HepG2 (cell line): ENCODE results near the gene ARMC10. TPM values are rescaled to one million over a fixed set of nuclear protein-coding genes. Genes with fewer than 3 reads are reported as not detected.
A peak's percentile ranks its signal among the peaks of the same experiment; 100 is the strongest.

Experiments used
- FOXC1 ChIP-seq: sonication (generic); formaldehyde crosslinking; IDR thresholded peaks from 2 replicates; pipeline ENCODE4 v1.8.0; 2022; ENCODE audit warnings: mild to moderate bottlenecking, missing genetic modification reagents, borderline replicate concordance
- GMEB1 ChIP-seq: sonication (generic); formaldehyde crosslinking; IDR thresholded peaks from 2 replicates; pipeline ENCODE4 v1.5.1; 2020; ENCODE audit warnings: missing genetic modification reagents, mild to moderate bottlenecking, borderline replicate concordance
- HMGA1 ChIP-seq: sonication (generic); formaldehyde crosslinking; conservative IDR thresholded peaks from 2 replicates; pipeline ENCODE4 v1.4.0; 2020; ENCODE audit warnings: missing genetic modification reagents
- HNF1A ChIP-seq, 2 experiments: sonication (generic) in 1 of 2; formaldehyde crosslinking in 1 of 2; IDR thresholded peaks; 2 replicates each; pipeline versions ENCODE4 v1.4.0 to v1.6.1; 2016 to 2020; ENCODE audit warnings: borderline replicate concordance in 1 of 2, low read depth in 1 of 2, mild to moderate bottlenecking in 1 of 2, missing genetic modification reagents in 1 of 2
- HOXD1 ChIP-seq: sonication (generic); formaldehyde crosslinking; IDR thresholded peaks from 2 replicates; pipeline ENCODE4 v1.5.0; 2020; ENCODE audit warnings: missing genetic modification reagents
- ISX ChIP-seq: sonication (generic); formaldehyde crosslinking; conservative IDR thresholded peaks from 2 replicates; pipeline ENCODE4 v1.5.0; 2020; ENCODE audit warnings: missing genetic modification reagents
- KDM4B ChIP-seq: sonication (generic); formaldehyde crosslinking; IDR thresholded peaks from 2 replicates; pipeline ENCODE4 v1.4.0; 2020; ENCODE audit warnings: missing genetic modification reagents
- KLF12 ChIP-seq: sonication (generic); formaldehyde crosslinking; IDR thresholded peaks from 2 replicates; pipeline ENCODE4 v1.4.0; 2020; ENCODE audit warnings: missing genetic modification reagents, borderline replicate concordance
- NFE2L2 ChIP-seq: fragments of 150-350 bp; IDR thresholded peaks from 2 replicates; pipeline ENCODE4 v1.6.1; 2014; ENCODE audit warnings: low read length
- POLR2AphosphoS5 ChIP-seq: IDR thresholded peaks from 2 replicates; pipeline ENCODE4 v1.6.1; 2012; ENCODE audit warnings: low read depth, low read length
- RARA ChIP-seq: IDR thresholded peaks from 2 replicates; pipeline ENCODE4 v1.6.1; 2016; ENCODE audit warnings: missing genetic modification reagents, missing compliant biosample characterization
- REL ChIP-seq: sonication (generic); formaldehyde crosslinking; conservative IDR thresholded peaks from 2 replicates; pipeline ENCODE4 v1.8.0; 2022; ENCODE audit warnings: mild to moderate bottlenecking, missing genetic modification reagents, moderate library complexity
- RFXANK ChIP-seq: IDR thresholded peaks from 2 replicates; pipeline ENCODE4 v1.6.1; 2016
- SATB2 ChIP-seq: sonication (generic); formaldehyde crosslinking; IDR thresholded peaks from 2 replicates; pipeline ENCODE4 v1.5.0; 2020; ENCODE audit warnings: missing genetic modification reagents
- ZFP90 ChIP-seq: sonication (generic); formaldehyde crosslinking; IDR thresholded peaks from 2 replicates; pipeline ENCODE4 v1.8.0; 2022; ENCODE audit warnings: missing genetic modification reagents, mild to moderate bottlenecking, inconsistent platforms, borderline replicate concordance
- ZNF124 ChIP-seq: sonication (generic); formaldehyde crosslinking; IDR thresholded peaks from 2 replicates; pipeline ENCODE4 v1.4.0; 2020; ENCODE audit warnings: missing genetic modification reagents
- ZNF317 ChIP-seq: sonication (generic); formaldehyde crosslinking; IDR thresholded peaks from 2 replicates; pipeline ENCODE4 v1.5.0; 2020; ENCODE audit warnings: mild to moderate bottlenecking, missing genetic modification reagents
- ZNF354B ChIP-seq: sonication (generic); formaldehyde crosslinking; IDR thresholded peaks from 2 replicates; pipeline ENCODE4 v1.8.0; 2022; ENCODE audit warnings: mild to moderate bottlenecking, missing genetic modification reagents
- ZNF362 ChIP-seq: sonication (generic); formaldehyde crosslinking; IDR thresholded peaks from 2 replicates; pipeline ENCODE4 v1.4.0; 2020; ENCODE audit warnings: missing genetic modification reagents, mild to moderate bottlenecking, borderline replicate concordance
- ZNF629 ChIP-seq: sonication (generic); formaldehyde crosslinking; conservative IDR thresholded peaks from 2 replicates; pipeline ENCODE4 v1.5.0; 2020; ENCODE audit warnings: missing genetic modification reagents
- ZNF670 ChIP-seq: sonication (generic); formaldehyde crosslinking; IDR thresholded peaks from 2 replicates; pipeline ENCODE4 v1.8.0; 2022; ENCODE audit warnings: mild to moderate bottlenecking, missing genetic modification reagents, borderline replicate concordance
- ZNF709 ChIP-seq: sonication (generic); formaldehyde crosslinking; IDR thresholded peaks from 2 replicates; pipeline ENCODE4 v1.5.0; 2020; ENCODE audit warnings: mild to moderate bottlenecking, missing genetic modification reagents
- ZNF720 ChIP-seq: sonication (generic); formaldehyde crosslinking; IDR thresholded peaks from 2 replicates; pipeline ENCODE4 v1.4.0; 2020; ENCODE audit warnings: missing genetic modification reagents
- ZNF773 ChIP-seq: sonication (generic); formaldehyde crosslinking; IDR thresholded peaks from 2 replicates; pipeline ENCODE4 v1.4.0; 2020; ENCODE audit warnings: missing genetic modification reagents, borderline replicate concordance
- ZNF777 ChIP-seq: sonication (generic); formaldehyde crosslinking; IDR thresholded peaks from 2 replicates; pipeline ENCODE4 v1.4.0; 2020; ENCODE audit warnings: missing genetic modification reagents
- ZSCAN12 ChIP-seq: sonication (generic); formaldehyde crosslinking; IDR thresholded peaks from 2 replicates; pipeline ENCODE4 v1.9.0; 2021; ENCODE audit warnings: mild to moderate bottlenecking, missing genetic modification reagents
- polyA plus RNA-seq, 8 experiments: library from polyadenylated mRNA; depleted of rRNA in 3 of 8; stranded (reverse) in 7 of 8; unstranded in 1 of 8; fragments of >200 nt; fragmentation: Illumina TruSeq in 4 of 8; extraction: Trizol in 4 of 8; gene quantifications; 2 replicates each; pipeline versions ENCODE4 v1.2.1 to v1.2.3, GENCODE V29; 2011 to 2016; ENCODE audit warnings: low read depth in 4 of 8, missing spikeins in 1 of 8, mixed read lengths in 1 of 8; ENCODE audit not compliant: insufficient read depth in 1 of 8
- total RNA-seq, 5 experiments: library from RNA; depleted of rRNA; stranded (reverse); fragments of >200 nt; fragmentation: Illumina TruSeq; extraction: Trizol; gene quantifications; 2 replicates each; pipeline ENCODE4 v1.2.3, GENCODE V29; 2016; ENCODE audit warnings: low read depth in 1 of 5

Gene ARMC10
- total and polyA plus RNA-seq, 2 of the 13 experiments (the other 11 are each of a cell fraction or from before 2014, with no cell fraction given) = 11.3 to 23.7 TPM

GRCh38 chr7:103075337-103075918, 488 bp downstream of the ARMC10 start (continued):
- TF ChIP-seq GMEB1 (CRISPR knock-in tag) (no peak), ZNF362 (CRISPR knock-in tag) (no peak), ZNF354B (CRISPR knock-in tag) (no peak), ZFP90 (CRISPR knock-in tag) (no peak), ZNF124 (CRISPR knock-in tag) (peak; percentile 2; the same call in 1 of the 2 replicates), ZNF670 (CRISPR knock-in tag) (no peak), KLF12 (no peak), REL (CRISPR knock-in tag) (no peak), ZNF317 (CRISPR knock-in tag) (0 out of 2 replicates have a peak, but pooled peaks have one; percentile 34), RFXANK (CRISPR knock-in tag) (no peak), FOXC1 (CRISPR knock-in tag) (no peak), ZSCAN12 (CRISPR knock-in tag) (no peak), ZNF777 (CRISPR knock-in tag) (0 out of 2 replicates have a peak, but pooled peaks have one; percentile 1), ZNF773 (CRISPR knock-in tag) (no peak), HNF1A (IDR thresholded peaks at IDR 0.05; ENCODE audit: low read depth) (no peak), HNF1A (CRISPR knock-in tag; IDR thresholded peaks at IDR 0.05; ENCODE audit: borderline replicate concordance) (no peak), ZNF720 (CRISPR knock-in tag) (no peak), POLR2AphosphoS5 (peak; percentile 10; the same call in 1 of the 2 replicates), ISX (CRISPR knock-in tag) (0 out of 2 replicates have a peak, but pooled peaks have one; percentile 7), ZNF629 (CRISPR knock-in tag) (no peak), ZNF709 (no peak), KDM4B (CRISPR knock-in tag) (no peak), RARA (0 out of 2 replicates have a peak, but pooled peaks have one; percentile 18), NFE2L2 (no peak), SATB2 (no peak), HOXD1 (CRISPR knock-in tag) (0 out of 2 replicates have a peak, but pooled peaks have one; percentile 18), HMGA1 (no peak)
